GM12891 (cell line): Measurements from ENCODE around the gene CEMIP.

Experiments
- POLR2A ChIP-seq: IDR thresholded peaks from 2 replicates; pipeline ENCODE4 v1.6.1; 2011; ENCODE audit warnings: low read depth, low read length, control low read depth
- POLR2AphosphoS5 ChIP-seq: IDR thresholded peaks from 2 replicates; pipeline ENCODE4 v1.6.1; 2011; ENCODE audit warnings: low read depth, low read length, control low read depth
- POU2F2 ChIP-seq: IDR thresholded peaks from 2 replicates; pipeline ENCODE4 v1.6.1; 2011; ENCODE audit warnings: low read depth, mild to moderate bottlenecking, control low read depth, low read length, moderate library complexity
- SPI1 ChIP-seq: IDR thresholded peaks from 2 replicates; pipeline ENCODE4 v1.6.1; 2011; ENCODE audit warnings: low read depth, low read length, control low read depth
- TAF1 ChIP-seq: IDR thresholded peaks from 2 replicates; pipeline ENCODE4 v1.6.1; 2011; ENCODE audit warnings: low read depth, low read length, control low read depth

DNA sequence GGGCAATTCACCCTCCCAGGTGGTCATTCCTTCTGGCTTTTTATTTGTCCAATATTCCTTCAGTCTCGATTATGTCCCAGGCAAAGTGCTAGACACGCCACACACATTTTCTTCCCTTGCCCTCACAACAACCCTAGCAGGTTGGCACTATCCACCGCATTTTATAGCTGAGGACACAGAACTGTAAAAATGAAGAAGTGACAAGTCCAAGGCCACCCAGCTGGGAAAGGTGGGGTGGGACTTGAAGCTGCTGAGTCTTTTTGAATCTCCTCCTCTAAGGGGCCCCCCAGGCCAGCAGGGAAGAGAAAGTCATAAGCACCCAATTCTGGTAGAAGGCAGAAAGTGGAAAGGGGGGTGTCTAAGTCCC is 60.6 kb downstream of the CEMIP start:
- no peak for TF ChIP-seq POLR2AphosphoS5
- TF ChIP-seq POLR2A, result no peak
- no peak for TF ChIP-seq SPI1
- no peak for TF ChIP-seq TAF1
- no peak for TF ChIP-seq POU2F2
